BE2C (cell line): ENCODE measurements around the gene VPS8.

Experiments used
- DNase-seq: peaks from one replicate; pipeline ENCODE4 v3.0.0-alpha.2; 2020
- H3K27me3 ChIP-seq: fragments of 250-450 bp; sonication (Bioruptor Pico); 2 replicates; pipeline ENCODE4 v1.5.1; 2020; ENCODE audit warnings: mild to moderate bottlenecking
- H3K36me3 ChIP-seq: fragments of 250-450 bp; sonication (Bioruptor Pico); 2 replicates; pipeline ENCODE4 v1.5.1; 2020; ENCODE audit warnings: mild to moderate bottlenecking
- H3K4me1 ChIP-seq: fragments of 250-450 bp; sonication (Bioruptor Pico); 2 replicates; pipeline ENCODE4 v1.5.1; 2020
- H3K4me3 ChIP-seq: 2 replicates; pipeline ENCODE4 v1.5.1; 2011; ENCODE audit warnings: low read depth, low read length
- H3K9me3 ChIP-seq: fragments of 250-450 bp; sonication (Bioruptor Pico); 2 replicates; pipeline ENCODE4 v1.5.1; 2020
- CTCF ChIP-seq: IDR thresholded peaks from 2 replicates; pipeline ENCODE4 v1.5.1; 2012; ENCODE audit warnings: mild to moderate bottlenecking, low read depth, low read length

The VPS8 gene

GRCh38 chr3:184918750-184919149 lies 106.8 kb downstream of the VPS8 start:
- no peaks in the 10 kb centered on the region for H3K4me1 ChIP-seq
- no peak overlapping the region for H3K4me3 ChIP-seq
- H3K27me3 ChIP-seq: no peaks in the 10 kb centered on the region
- DNase-seq: no peak
- no peak for TF ChIP-seq CTCF
- H3K36me3 ChIP-seq: peaks cover 5% of the 10 kb centered on the region; the same call in 1 of the 2 replicates
- no peaks in the 10 kb centered on the region for H3K9me3 ChIP-seq

DNA sequence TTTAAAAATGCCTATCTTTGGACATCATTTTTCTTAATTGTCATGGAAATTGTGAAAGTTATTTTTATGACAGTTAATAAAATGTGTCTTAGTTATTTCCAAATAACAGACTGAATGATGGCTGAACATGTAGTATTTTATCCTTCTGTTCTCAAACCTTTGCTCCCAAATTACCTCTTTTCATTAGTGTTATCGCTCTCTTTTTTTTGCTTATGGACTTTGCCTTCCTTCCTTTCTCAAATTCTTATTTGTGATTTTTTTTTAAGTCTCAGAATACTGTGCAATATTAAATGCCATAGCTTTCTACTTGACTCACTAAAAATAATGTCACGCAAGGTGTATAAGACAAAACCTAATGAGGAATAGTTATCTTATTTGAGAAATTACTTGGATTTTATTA lies 107.7 kb downstream of the VPS8 start:
- H3K36me3 ChIP-seq: peaks cover 5% of the 10 kb centered on the region; the same call in 1 of the 2 replicates
- DNase-seq: no peak
- H3K4me1 ChIP-seq: no peaks in the 10 kb centered on the region
- TF ChIP-seq CTCF: no peak
- no peaks in the 10 kb centered on the region for H3K27me3 ChIP-seq
- no peak overlapping the region for H3K4me3 ChIP-seq
- no peaks in the 10 kb centered on the region for H3K9me3 ChIP-seq

DNA sequence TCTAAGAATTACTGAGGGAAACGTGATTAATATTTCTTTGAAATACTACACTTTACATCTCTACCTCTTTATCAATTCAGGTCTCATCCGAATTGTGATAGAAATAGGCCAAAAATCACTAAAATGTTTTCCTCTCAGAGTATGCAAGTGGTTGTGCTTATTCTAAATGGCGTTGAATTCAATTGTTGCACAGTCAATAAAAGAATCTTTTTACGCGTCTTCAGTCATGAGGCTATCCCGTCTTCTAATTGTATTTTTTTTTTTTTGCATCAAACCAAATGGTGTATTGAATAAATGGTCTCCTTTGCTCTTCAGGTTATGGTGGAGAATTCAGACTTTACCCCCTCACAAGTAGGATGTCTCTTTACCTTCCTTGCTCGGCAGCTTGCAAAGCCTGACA lies 112.6 kb downstream of the VPS8 start:
- TF ChIP-seq CTCF: no peak
- DNase-seq: no peak
- H3K9me3 ChIP-seq: no peaks in the 10 kb centered on the region

DNA sequence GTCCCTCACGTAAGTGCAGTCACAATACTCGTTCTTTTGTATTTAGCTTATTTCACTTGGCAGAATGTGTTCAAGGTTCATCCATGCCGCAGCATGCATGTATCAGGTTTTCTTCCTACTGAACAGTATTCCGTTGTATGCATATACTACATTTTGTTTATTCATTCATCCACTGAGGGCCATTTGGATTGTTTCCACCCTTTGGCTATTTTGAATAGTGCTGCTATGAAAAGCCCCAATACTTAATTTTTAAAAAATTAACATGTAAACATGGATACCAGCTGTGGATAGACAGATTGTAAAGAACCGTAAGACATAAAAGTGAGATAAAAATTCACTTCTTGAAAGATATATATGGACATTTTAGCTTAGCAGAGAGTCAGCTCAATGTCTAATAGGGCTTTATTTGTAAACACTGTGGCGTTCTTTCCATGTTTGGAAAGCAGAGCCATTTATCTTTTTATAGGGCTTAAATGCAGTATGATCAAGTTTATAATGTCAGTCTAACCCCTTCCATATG lies 115.9 kb downstream of the VPS8 start:
- H3K4me3 ChIP-seq: no peak overlapping the region
- no peaks in the 10 kb centered on the region for H3K36me3 ChIP-seq
- no peak for DNase-seq
- no peaks in the 10 kb centered on the region for H3K27me3 ChIP-seq
- no peaks in the 10 kb centered on the region for H3K4me1 ChIP-seq
- no peak for TF ChIP-seq CTCF
- H3K9me3 ChIP-seq: no peaks in the 10 kb centered on the region

More for the DNA sequence above, 112.6 kb downstream of the VPS8 start:
- Histone ChIP-seq H3K27me3 (no peaks in the 10 kb centered on the region), H3K4me1 (no peaks in the 10 kb centered on the region), H3K36me3 (peaks cover 5% of the 10 kb centered on the region; the same call in 1 of the 2 replicates), H3K4me3 (no peak overlapping the region)

DNA sequence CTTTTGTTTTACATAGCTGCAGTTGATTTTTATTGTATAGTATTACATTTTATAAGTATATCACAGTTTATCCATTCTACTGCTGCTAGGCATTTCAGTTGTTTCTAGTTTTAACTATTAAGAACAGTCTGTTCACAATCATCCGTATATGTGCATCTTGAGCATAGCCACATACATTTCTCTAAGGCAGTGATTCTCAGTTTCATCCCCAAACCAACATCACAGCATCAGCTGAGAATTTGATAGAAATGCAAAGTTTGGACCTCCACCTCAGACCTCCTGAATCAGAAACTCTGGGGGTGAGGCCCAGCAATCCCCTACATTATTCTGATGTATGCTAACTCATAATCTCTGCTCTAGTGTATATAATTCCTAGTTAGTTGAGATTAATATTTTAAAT lies 120.8 kb downstream of the VPS8 start:
- DNase-seq: no peak
- Histone ChIP-seq H3K9me3 (no peaks in the 10 kb centered on the region), H3K4me3 (no peak overlapping the region), H3K36me3 (no peaks in the 10 kb centered on the region), H3K4me1 (peaks cover 7% of the 10 kb centered on the region; the same call in 1 of the 2 replicates), H3K27me3 (no peaks in the 10 kb centered on the region)
- TF ChIP-seq CTCF: no peak

DNA sequence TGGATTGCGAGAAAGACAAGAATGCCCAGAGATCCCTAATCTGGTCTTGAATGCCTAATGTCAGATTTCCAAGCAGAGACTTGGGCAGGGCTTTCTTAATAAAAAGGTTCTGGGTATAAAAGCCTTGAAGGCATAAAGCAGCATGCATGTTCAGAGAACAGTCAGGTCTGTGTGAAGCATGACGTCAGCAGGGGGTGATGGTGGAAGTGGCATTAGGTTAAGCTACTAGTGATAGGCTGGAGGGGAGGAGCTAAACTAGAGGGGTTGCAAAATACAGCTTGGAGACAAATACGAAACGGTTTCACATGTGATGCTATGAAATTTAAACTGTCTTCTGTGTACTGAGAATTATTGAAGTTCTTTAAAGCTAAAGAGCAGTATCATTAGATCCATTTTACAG lies 125.6 kb downstream of the VPS8 start:
- TF ChIP-seq CTCF: no peak
- Histone ChIP-seq H3K27me3 (no peaks in the 10 kb centered on the region), H3K4me1 (peaks cover 9% of the 10 kb centered on the region; the same call in 1 of the 2 replicates), H3K9me3 (no peaks in the 10 kb centered on the region), H3K36me3 (no peaks in the 10 kb centered on the region), H3K4me3 (no peak overlapping the region)
- peak; percentile 23 for DNase-seq
